HG03196 (cell line): ENCODE data around the gene IL32.

Source experiments
- ATAC-seq: cut with Tn5 transposase; IDR thresholded peaks from one replicate; pipeline ENCODE4 v1.9.1; 2021; ENCODE audit not compliant: unreplicated experiment

The IL32 gene

DNA sequence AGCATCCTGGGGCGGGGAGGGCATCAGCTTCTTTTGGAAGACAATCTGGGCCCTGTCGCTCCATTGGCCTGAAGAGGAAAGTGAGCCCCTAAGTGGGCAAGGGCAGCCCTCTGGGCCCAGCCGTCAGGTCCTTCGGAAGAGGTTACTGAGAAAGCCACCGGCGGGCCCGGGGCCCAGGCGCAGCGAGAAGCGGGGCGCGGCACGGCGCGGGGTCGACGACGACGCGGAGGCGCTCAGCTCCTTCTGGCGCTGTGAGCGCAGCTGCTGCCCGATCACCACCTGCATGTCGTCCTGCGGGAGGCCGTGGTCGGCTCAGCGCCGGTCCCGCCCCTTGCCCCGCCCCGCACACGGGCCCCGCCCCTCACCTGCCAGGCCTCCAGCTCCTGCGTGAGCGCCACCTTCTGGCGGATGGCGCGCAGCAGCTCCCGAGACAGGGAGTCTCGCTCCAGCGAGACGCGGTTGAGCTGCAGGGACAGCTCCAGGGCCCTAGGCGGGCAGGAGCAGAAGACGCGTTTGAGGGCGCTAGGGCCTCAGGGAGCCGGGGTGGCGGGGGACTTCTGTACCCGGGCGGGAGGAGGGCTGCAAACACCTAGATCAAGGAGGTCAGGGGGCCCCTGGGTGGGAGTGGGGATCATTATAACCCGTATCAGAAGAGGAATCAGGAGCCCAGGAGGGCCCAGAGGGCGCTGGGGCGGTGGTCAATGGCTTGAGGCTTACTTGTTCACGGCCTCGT is 37.3 kb upstream of the IL32 start:
- peak; percentile 23 for ATAC-seq

GRCh38 chr16:3028716-3029319 is 36.6 kb upstream of the IL32 start:
- ATAC-seq, result no peak

DNA sequence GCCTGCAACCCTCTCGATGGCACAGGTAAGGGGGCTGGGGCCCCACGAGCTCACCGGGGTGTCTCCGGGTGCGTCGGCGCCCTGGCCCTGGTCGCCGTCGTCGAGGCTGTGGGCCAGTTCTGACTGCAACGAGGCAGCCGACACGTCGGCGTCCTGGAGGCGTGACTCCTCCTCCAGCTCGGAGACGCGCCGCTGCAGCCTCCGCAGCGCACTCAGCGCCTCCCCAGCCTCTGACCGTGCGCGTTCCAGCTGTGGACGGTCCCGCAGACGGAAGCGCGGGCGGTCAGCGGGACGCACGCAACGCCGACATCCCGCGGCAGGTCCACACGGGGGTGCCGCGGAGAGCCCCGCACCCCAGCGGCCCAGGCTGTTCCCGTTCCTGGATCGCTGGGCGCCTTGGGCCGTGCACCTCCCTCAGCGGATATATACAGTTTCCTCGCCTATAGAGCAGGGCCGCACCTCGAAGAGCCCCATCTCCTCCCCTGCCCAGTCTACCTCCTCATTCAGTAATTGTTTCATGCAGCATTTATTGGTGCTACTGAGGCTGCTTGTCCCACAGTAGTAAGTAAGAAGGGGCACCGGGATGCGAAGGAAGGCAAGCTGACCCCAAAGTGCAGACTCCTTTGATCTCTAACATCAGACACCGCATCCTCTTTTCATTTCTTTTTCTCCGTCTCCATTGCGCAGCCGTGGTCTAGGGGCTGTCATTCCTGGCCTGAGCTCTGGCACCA is 35.8 kb upstream of the IL32 start:
- ATAC-seq, result no peak

GRCh38 chr16:3030222-3031212 is 34.9 kb upstream of the IL32 start:
- ATAC-seq, result no peak

GRCh38 chr16:3032624-3033023 is 32.8 kb upstream of the IL32 start:
- ATAC-seq, result no peak

GRCh38 chr16:3035289-3035971 is 30.0 kb upstream of the IL32 start:
- ATAC-seq, result no peak

DNA sequence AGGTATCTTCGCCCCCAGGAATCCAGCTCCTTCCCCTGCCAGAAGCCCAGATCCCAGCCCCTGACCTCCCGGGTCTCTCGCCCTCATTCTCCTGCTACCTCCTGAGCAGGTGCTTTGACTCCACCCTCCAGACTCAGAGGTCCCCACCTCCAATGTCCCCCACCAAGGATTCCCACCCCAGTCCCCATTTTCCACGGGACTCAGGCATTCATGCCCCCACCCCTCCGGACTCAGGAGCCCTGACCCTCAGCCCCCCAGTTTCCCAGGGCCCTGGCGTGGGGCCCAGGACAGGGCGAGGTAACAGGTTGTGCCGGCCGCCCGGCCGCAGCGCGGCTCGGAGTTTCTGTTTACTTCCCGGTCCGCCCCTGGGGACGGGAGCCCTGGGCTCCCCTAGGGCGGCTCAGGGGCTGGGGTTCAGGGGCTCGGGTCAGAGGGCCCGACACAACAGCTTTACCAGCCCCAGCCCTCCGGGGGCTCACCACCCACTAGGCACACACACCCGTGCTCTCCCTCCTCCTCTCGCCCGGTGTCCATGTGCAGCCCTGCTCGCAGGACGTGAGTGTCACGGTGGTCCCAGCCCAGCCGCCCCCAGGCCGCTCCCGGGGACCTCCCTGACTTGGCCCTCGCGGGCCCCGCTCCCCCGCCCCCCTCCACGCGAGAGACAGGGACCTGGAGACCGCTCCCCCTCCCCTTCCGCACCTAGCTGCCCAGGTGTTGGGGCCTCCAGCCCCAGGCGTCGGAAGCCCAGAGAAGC is 29.3 kb upstream of the IL32 start:
- no peak for ATAC-seq

DNA sequence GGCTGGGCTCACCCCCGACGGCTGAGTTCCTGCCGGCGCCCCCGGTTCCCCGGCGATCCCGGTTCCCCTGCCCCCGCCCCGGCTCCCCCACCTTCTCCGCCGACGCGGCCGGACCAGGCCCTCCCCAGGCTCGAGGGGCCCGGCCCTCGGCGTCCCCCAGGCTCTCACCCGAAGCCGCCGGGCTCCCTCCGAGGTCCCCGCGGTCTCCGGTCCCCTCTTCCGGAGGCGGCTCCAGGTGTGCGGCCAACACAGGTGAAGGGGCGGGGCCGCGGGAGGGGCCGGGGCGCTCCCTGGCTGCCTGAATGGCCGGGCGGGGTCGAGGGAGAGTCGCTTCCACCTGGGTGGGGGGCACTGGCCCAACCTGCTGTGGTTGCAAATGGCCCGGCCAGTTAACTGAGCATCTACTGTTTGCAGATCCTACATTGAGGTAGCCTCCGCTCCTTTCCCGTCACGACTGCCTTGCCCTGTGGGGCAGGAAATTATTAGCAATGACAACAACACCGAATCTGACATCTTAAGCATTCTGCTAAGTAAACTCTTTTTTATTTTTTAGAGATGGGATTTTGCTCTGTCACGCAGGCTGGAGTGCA is 28.6 kb upstream of the IL32 start, which contains the start of gene BICDL2:
BICDL2 (minus strand) TSS at position 219 of the 590 bp plus-strand sequence. CDS start 1,448 bp downstream, outside the sequence.
- no peak for ATAC-seq

GRCh38 chr16:3038256-3038655 is 27.2 kb upstream of the IL32 start:
- no peak for ATAC-seq

DNA sequence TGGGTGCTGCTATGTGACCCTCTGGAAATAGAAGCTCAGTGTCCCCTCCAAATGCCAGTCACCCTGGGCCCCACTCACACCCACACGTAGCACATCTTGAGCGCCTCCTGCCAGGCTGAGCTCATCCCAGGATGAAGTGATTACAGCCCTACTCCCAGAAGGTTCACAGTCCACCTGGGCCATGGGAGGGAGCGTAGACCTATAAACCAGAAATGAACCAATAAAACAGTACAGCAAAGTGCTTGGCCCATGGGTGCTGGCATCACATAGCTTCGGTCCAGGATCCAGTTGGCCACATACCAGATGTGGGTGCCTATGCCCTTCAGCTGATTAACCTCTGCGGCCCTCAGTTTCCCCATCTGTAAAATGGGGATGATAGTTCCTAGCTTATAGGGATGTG is 26.5 kb upstream of the IL32 start:
- no peak for ATAC-seq

GRCh38 chr16:3042376-3042775 is 23.1 kb upstream of the IL32 start:
- ATAC-seq, result no peak

DNA sequence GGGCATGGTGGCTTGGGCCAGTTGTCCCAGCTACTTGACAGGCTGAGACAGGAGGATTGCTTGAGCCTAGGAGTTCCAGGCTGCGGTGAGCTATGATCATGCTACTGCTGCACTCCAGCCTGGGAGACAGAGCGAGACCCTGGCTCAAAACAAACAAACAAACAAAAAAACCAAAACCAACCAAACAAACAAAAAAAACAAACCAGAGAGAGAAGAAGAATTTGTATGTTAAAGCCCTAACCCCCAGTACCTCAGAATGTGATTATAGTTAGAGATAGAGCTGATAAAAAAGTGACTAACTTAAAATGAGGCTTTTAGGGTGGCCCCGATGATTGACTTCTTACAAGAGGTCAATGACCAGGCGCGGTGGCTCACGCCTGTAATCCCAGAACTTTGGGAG is 20.7 kb upstream of the IL32 start:
- no peak for ATAC-seq

GRCh38 chr16:3045758-3046640 is 19.4 kb upstream of the IL32 start, which contains the start of gene MMP25:
Gene MMP25 (plus strand): TSS chr16:3046561. CDS start chr16:3046918, 357 bp downstream.
- no peak for ATAC-seq

GRCh38 chr16:3046641-3047386 is 18.6 kb upstream of the IL32 start:
- ATAC-seq, result no peak

- no peak for ATAC-seq
Observed at GRCh38 chr16:3047387-3047720, 18.1 kb upstream of the IL32 start.

DNA sequence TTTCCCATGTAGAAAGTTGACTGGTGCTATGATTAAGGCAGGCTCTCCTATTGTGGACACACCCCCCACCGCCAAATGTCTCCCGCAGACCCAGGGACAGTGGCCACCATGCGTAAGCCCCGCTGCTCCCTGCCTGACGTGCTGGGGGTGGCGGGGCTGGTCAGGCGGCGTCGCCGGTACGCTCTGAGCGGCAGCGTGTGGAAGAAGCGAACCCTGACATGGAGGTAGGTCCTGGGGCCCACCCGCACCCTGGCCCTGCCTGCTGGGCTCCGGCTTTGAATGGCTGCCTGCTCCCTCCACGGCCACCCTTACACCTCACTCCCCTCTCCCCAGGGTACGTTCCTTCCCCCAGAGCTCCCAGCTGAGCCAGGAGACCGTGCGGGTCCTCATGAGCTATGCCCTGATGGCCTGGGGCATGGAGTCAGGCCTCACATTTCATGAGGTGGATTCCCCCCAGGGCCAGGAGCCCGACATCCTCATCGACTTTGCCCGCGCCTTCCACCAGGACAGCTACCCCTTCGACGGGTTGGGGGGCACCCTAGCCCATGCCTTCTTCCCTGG is 15.4 kb upstream of the IL32 start:
- ATAC-seq, result no peak

DNA sequence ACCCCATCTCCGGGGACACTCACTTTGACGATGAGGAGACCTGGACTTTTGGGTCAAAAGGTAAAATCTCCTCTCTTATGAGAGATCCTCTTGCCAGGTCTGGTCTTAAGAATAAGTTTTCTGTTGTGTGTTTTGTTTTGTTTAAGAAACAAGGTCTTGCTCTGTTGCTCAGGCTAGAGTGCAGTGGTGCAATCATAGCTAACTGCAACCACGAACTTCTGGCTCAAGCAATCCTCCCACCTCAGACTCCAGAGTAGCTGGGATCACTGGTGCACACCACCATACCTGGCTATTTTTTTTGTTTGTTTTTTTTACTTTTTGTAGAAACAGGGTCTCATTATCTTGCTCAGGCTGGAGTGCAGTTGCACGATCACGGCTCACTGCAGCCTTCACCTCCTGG is 15.0 kb upstream of the IL32 start:
- no peak for ATAC-seq
